ENCODE data around the gene SNX9. TPM values are rescaled to one million over a fixed set of nuclear protein-coding genes. Genes with fewer than 3 reads are reported as not detected.
"Not testable (repeated sequence)": the region's sequence is repeated elsewhere in the genome, so short reads cannot be mapped to it uniquely, and the experiment has no call there.

The SNX9 gene
- total RNA-seq, 1 donor from 2014 or later, result 72.3 TPM

- no peak for DNase-seq (ENCODE audit: extremely low read depth, low read depth, low spot score)
Measured at GRCh38 chr6:157944983-157945931, 122.2 kb downstream of the SNX9 start.

- DNase-seq (ENCODE audit: extremely low read depth, low read depth, low spot score), result no peak
Measured at GRCh38 chr6:157946053-157946617, 123.1 kb downstream of the SNX9 start.

GRCh38 chr6:157946865-157947532 is 124.0 kb downstream of the SNX9 start:
- DNase-seq (ENCODE audit: extremely low read depth, low read depth, low spot score), result no peak

GRCh38 chr6:157950899-157951298 is 127.9 kb downstream of the SNX9 start:
- not testable (repeated sequence) for DNase-seq (ENCODE audit: extremely low read depth, low read depth, low spot score)

- DNase-seq (ENCODE audit: extremely low read depth, low read depth, low spot score), result no peak
Measured at GRCh38 chr6:157951828-157952227, 128.8 kb downstream of the SNX9 start.

GRCh38 chr6:157952861-157953351 is 129.9 kb downstream of the SNX9 start:
- no peak for DNase-seq (ENCODE audit: extremely low read depth, low read depth, low spot score)

- no peak for DNase-seq (ENCODE audit: extremely low read depth, low read depth, low spot score)
Measured at GRCh38 chr6:157953580-157954091, 130.6 kb downstream of the SNX9 start.

GRCh38 chr6:157954150-157955117 is 131.4 kb downstream of the SNX9 start:
- DNase-seq (ENCODE audit: extremely low read depth, low read depth, low spot score), result no peak

- no peak for DNase-seq (ENCODE audit: extremely low read depth, low read depth, low spot score)
Measured at GRCh38 chr6:157955675-157956074, 132.6 kb downstream of the SNX9 start.

- DNase-seq (ENCODE audit: extremely low read depth, low read depth, low spot score), result no peak
Measured at GRCh38 chr6:157956171-157956730, 133.2 kb downstream of the SNX9 start.

GRCh38 chr6:157959451-157960227 is 136.6 kb downstream of the SNX9 start:
- no peak for DNase-seq (ENCODE audit: extremely low read depth, low read depth, low spot score)

GRCh38 chr6:157961153-157961831 is 138.2 kb downstream of the SNX9 start:
- DNase-seq (ENCODE audit: extremely low read depth, low read depth, low spot score), result no peak

GRCh38 chr6:157961832-157962575 is 139.0 kb downstream of the SNX9 start:
- no peak for DNase-seq (ENCODE audit: extremely low read depth, low read depth, low spot score)

- no peak for DNase-seq (ENCODE audit: extremely low read depth, low read depth, low spot score)
Measured at GRCh38 chr6:157962601-157963302, 139.7 kb downstream of the SNX9 start.

GRCh38 chr6:157964100-157964499 is 141.1 kb downstream of the SNX9 start:
- DNase-seq (ENCODE audit: extremely low read depth, low read depth, low spot score), result no peak

GRCh38 chr6:157965387-157965786 is 142.3 kb downstream of the SNX9 start:
- no peak for DNase-seq (ENCODE audit: extremely low read depth, low read depth, low spot score)

GRCh38 chr6:157966589-157966977 is 143.5 kb downstream of the SNX9 start:
- DNase-seq (ENCODE audit: extremely low read depth, low read depth, low spot score), result no peak
